Kidney tubule cell (primary cell): ENCODE results near the gene NARS2.
"Not testable (repeated sequence)": the region's sequence is repeated elsewhere in the genome, so short reads cannot be mapped to it uniquely, and the experiment has no call there.

Experiments used
- DNase-seq: peaks from one replicate; pipeline ENCODE4 v3.0.0-alpha.2; 2018; ENCODE audit warnings: low spot score

The NARS2 gene

GRCh38 chr11:78541537-78541936, 33.1 kb downstream of the NARS2 start:
- DNase-seq = no peak

DNA sequence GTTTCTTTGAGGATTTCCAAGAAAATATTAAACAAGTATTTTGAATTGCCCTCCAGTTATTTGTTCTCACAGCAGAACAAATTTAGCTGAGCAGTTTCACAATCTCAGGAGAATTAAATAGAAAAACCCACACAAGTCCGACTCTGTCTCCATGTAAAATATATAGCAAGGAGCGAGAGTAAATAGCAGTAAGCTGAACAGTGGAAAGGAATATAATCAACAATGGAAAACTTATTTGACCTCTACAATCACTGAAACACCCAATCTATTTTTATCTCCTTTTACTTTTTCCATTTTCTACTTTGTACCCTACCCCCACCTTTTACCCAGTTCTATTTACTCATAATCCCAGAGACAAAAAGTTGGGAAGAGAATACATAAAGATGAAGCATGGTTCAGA, 34.4 kb downstream of the NARS2 start:
- DNase-seq = no peak

GRCh38 chr11:78539506-78539905, 35.2 kb downstream of the NARS2 start:
- no peak for DNase-seq

DNA sequence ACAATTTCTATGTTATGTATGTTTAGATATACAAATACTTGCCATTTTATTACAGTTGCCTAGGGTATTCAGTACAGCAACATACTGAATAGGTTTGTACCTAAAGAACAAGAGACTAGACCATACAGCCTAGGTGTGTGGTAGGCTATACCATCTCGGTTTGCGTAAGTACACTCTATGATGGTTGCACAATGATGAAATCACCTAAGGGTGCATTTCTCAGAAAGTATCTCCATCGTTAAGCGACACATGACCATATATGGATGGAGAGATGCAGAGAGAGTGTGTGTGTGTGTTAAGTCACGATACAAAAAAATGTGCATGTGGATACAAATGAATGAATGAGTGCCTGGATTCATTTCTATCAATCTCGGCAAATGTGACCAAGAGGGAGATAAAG, 37.7 kb downstream of the NARS2 start:
- no peak for DNase-seq

DNA sequence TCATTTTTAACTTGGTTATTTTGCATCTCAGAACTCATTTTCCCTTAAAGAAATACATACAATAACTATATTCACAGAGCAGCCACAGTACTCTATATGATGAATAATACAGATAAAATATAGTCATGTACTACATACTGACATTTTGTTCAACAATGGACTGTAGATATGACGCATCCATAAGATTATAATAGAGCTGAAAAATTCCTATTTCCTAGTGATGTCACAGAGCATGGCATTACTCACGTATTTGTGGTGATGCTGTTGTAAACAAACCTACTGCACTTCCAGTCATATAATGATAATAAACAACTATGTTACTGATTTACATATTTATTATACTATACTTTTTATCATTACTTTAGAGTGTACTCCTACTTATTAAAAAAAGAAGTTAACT, 38.7 kb downstream of the NARS2 start:
- no peak for DNase-seq

DNA sequence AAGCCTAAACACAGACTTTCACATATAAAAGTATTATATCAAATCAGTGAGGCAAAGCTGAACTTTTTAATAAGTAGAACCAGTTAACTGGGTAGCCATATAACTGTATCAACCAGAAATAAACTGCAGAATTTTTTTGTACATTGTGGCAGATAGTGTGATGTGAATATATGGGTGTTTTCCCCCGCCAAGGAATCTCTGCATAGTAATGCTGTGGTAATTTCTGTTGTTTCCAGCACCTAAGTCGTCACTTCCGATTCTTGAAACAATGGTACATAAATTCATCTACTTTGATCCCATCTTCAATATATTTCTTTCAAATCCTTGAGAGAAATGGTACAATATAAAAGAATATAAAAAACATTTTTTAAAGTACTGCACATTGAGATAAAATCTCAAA, 39.6 kb downstream of the NARS2 start:
- no peak for DNase-seq

DNA sequence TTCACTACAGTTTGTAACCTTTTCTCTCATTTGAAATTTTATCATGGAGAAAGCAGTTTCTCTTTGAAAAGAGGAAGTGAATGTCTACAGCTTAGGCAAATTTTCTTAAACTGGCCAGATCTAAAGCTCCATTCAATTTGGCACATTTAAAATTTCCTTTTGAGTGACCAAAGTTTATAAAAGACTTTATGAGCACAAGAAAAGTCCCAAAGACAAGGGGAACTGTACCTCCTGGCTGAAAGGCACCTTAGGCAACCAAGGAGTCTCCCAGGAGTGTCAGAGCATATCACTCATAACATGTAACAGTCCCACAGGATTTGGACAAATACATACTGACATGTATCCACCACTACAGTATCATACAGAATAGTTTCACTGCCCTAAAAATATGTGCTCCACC, 41.3 kb downstream of the NARS2 start:
- DNase-seq = no peak

DNA sequence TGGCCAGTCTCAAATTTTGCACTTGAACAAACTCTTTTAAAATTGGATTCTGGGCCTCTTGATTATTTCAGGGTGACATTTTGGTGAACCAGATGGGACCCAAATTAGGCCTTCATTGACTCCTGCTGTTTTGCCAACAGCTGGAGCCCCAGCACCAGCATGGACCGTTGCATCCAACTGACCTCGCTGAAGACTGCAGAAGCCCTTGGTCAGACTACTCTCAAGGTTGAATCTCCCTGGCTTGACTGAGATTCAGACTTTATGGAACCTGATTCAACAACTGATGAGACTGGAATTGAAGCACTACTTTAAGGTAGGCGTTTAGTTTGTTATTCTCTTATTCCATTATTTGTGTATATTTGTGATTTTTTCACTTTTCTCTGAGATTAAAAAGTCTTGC, 41.7 kb downstream of the NARS2 start:
- no peak for DNase-seq

DNA sequence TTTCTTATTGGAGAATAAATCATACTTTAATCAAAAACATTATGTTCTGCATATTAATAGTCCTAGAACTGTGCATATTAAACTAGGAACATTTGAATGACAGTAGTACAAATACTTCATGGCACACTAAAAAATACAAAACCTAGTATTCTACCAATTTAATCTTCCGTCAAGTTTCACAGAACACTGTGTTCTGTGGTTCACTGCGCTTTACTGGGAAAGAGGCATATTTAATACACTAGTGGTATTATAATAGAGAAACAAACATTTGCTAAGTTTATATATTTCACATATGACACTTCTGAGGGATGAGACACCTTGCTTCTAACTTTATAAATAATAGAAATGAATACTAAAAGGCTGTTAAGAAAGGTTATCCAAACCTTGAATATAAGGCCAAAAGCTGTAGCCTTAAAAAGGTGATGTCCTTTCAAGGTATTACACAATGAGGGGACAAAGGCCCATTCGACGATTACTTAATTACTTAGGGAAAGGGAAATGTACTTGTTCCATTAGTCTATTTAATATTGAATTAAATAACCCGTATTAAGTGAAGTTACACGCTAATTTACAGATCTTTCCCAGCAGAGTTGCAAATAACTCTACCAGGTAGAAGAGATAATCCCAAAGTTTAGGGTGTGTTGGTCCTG, 48.0 kb downstream of the NARS2 start:
- no peak for DNase-seq

DNA sequence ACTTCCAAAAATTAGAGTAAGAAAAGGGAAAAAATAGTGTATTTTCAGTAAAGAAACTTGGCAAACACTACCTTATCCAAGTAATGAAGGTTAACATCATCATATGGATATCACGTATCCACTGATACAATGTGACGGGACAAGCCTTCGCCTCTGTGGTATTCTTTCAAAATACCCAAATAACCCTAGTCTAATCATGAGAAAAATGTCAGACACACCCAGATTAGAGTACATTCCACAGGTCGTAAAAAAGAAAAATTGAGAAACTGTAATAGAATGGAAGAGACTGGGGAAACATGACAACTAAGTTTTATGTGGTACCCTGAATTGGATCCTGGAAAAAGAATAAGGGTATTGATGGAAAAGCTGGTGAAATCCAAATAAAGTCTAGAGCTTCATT, 48.9 kb downstream of the NARS2 start:
- no peak for DNase-seq

- DNase-seq = no peak
These were observed 54.4 kb downstream of the NARS2 start for GRCh38 chr11:78520230-78520629.

- no peak for DNase-seq
These were observed 58.4 kb downstream of the NARS2 start for GRCh38 chr11:78516281-78516680.

DNA sequence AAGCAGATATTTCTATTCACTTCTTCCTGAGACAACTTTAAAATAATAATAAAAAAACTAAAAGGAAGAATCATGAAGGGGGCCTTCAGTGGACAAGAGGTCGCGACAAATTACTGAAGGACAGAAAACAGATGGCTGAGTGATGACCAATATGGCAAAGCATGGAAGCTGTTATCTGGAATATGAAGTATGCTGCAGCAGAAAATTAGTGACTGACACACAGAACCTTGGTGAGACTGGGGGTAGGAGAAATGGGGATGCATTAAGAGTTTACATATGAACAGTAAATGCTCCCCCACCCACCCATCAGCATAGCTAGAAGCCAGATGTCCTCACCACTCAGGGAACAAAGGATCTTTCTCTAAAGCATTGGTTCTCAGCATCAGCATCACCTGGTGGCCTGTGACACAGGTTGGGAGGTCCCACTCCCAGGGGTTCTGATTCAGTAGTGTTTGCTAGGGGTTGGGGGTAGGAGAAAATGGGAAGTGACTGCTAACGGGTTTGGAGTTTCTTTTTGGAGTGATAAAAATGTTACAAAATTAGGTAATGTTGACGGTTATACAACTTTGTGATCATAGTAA, 59.7 kb downstream of the NARS2 start:
- DNase-seq = no peak

DNA sequence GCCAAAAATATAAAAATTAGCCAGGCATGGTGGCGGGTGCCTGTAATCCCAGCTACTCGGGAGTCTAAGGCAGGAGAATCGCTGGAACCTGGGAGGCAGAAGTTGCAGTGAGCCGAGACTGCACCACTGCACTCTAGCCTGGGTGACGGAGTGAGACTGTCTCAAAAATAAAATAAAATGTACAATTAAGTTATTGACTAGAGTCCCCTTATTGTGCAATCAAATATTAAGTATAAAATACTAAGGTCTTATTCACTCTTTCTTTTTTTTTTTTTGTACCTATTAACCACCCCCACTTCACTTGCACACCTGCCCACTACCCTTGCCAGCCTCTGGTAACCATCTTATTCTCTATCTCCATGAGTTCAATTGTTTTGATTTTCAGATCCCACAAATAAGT, 61.6 kb downstream of the NARS2 start:
- not testable (repeated sequence) for DNase-seq

DNA sequence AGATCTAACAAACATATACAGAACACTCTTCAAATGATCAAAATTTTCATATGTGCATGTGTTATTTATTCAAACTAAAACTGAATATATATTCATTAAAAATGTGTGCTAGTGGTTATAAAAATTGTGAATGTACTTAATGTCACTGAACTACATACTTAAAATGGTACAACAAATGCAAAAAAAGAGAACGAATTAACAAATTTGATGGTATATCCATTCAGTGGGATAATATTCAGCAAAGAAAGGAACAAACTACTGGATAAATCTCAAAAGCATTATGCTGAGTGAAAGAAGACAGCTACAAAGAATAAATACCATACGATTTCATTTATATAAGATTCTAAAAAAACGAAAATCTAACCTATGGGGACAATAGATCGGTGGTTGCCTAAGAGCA, 64.1 kb downstream of the NARS2 start:
- no peak for DNase-seq

DNA sequence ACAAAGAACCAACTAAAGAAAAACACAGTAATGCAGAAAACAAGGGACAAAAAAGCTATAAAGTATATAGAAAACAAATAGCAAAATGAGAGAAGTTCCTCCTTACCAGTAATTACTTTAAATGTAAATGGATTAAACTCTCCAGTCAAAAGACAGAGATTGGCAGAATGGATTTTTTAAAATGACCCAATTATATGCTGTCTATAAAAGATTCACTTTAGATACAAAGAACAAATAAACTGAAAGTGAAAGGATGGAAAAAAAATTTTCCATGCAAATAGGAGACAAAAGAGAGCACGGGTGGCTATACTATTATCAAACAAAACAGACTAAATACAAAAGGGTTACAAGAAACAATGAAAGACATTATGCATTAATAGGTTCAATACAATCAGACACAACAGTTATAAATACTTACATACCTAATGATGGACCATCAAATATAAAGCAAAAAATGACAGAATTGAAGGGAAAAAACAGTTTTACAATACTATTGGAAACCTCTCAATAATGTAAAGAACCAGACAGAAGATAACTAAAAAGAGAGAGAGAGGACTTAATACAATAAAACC, 64.6 kb downstream of the NARS2 start:
- DNase-seq = no peak

DNA sequence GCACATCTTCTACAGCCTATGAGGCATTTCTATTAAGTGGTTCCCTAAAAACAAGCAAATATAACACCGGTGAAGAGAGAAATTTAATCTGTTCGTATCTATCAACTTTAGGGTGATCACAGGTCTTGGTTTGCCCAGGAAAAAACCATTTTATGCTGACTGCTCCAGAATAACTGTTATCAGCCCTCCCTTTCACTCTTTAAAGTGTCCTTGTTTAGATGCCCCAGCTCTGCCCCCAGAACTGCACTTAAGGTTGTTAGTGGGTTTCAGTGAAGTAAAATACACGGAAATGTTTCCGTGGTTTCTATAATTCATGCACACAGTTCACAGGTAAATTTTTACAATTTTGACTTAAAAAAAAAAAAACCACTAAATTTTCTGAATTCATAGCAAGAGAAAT, 70.0 kb downstream of the NARS2 start:
- DNase-seq = no peak

DNA sequence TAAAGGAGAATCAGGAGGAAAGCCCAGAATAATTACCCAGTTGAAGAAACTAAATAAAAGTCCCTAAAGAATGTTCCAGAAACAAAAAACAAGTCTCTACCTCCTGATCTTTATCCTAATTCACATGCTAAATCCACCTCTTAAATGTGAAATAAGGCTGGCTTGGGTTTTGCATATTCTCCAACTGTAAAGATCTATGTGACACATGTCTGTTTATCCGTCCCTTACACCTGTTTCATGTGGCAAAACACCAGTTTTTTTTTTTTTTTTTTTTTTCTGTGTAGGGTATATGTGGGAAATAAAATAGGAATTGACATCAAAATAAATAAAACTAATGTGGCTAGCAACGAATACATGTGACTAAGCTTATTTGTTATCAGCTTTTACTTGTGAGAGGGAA, 70.5 kb downstream of the NARS2 start:
- no peak for DNase-seq

DNA sequence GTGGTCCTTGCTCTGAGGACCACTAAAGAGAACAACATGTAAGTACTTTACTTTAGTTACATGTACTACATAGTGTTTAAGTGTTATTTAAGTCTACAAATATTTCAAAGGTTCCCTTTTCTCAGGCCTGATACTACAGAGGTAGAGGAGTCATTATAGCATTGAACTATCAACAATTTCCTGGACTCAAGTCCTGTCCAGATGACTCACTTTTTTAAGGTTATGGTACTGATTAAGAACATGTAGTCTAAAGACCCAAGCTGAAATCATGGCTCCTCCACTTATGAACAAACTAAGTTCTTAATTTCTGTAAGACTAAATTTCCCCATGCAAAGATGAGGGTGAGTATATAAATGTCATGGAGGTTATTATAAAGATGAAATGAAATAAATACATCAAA, 74.7 kb downstream of the NARS2 start:
- no peak for DNase-seq

- DNase-seq = no peak
These were observed 77.4 kb downstream of the NARS2 start for GRCh38 chr11:78497293-78497692.

DNA sequence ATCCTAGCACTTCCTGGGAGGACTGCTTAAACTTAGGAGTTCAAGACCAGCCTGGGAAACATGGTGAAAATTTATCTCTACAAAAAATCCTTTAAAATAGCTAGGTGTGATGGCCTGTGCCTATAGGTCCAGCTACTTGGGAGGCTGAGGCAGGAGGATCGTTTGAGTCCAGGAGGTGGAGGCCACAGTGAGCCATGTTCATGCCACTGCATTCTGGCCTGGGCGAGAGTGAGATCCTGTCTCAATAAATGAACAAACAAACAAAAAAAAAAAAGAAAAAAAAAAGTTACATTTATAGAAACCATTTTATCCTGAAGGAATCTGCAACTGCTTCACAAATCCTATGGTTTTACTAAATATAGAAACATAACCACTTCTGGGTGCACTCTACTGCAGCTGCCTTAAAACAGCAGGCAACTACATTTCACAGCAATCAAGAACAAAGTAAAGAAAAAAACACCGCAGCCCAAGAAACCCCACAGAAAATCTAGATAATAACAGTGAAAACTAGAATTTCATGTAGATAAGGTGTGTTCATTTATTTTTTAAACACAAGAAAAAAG, 81.2 kb downstream of the NARS2 start:
- DNase-seq = no peak

DNA sequence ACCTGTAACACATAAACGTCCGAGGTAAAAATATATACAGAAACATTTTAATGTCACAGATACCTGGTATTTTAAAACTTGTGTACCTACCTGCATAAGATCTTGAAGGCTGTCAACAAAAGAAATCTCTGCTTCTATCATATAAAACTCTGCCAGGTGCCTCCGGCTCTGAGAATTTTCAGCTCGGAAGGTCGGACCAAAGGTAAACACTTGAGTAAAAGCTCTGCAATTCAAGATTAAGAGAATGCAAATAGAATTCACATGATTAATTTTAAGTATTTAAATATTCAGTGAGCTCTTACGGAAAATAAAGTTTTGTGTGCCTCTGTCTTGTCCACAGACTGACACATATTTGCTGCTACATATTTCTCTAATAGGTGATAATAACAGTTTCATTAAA, 81.7 kb downstream of the NARS2 start:
- no peak for DNase-seq

DNA sequence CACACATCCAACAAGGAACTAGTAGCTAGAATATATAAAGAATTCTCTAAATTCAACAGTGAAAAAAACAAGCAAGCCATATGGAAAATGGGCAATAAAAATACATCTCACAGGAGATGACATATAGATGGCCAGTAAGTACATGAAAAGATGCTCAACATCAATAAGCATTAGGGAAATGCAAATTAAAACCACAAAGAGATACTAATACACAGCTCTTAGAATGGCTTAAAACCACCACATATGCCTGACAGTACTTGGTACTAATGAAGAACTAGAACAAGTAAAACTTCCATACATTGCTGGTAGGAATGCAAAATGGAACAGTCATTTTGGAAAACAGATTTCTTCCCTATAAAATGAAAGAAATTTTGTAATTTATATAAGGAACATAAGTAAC, 85.5 kb downstream of the NARS2 start:
- DNase-seq = no peak

GRCh38 chr11:78478536-78478935, 96.1 kb downstream of the NARS2 start:
- DNase-seq = no peak
